DND-41 (cell line): Measurements from ENCODE around the gene CFHR2.
"Not testable (repeated sequence)": the region's sequence is repeated elsewhere in the genome, so short reads cannot be mapped to it uniquely, and the experiment has no call there.

ENCODE experiments used
- EZH2 ChIP-seq: IDR thresholded peaks from 3 replicates; pipeline ENCODE4 v1.6.1; 2012; ENCODE audit warnings: borderline replicate concordance, low read depth, mild to moderate bottlenecking, moderate library complexity, low read length, inconsistent platforms; ENCODE audit not compliant: severe bottlenecking
- TF ChIP-seq, protein P1 (sequence below): IDR thresholded peaks from 2 replicates; pipeline ENCODE4 v1.5.1; 2012; ENCODE audit warnings: borderline replicate concordance, low read length, moderate library complexity, mild to moderate bottlenecking; ENCODE audit not compliant: poor library complexity, severe bottlenecking; ENCODE audit errors: extremely low read depth

DNA sequence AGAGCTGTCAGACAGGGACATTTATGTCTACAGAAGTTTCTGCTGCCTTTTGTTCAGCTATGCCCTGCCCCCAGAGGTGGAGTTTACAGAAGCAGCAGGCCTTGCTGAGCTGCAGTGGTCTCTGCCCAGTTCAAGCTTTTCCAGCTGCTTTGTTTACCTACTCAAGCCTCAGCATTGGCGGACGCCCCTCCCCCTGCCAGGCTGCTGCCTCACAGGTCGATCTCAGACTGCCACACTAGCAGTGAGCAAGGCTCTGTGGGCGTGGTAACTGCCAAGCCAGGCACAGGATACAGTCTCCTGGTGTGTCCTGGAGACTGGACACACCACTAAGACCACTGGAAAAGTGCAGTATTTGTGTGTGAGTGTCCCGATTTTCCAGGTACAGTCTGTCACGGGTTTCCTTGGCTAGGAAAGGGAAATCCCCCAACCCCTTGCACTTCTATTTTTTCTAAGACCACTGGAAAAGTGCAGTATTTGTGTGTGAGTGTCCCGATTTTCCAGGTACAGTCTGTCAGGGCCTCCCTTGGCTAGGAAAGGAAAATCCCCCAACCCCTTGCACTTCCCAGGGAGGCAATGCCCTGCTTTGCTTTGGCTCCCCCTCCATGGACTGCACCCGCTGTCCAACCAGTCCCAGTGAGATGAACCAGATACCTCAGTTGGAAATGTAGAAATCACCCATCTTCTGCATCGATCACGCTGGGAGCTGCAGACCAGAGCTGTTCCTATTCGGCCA, 48.5 kb downstream of the CFHR2 start:
- TF ChIP-seq, protein P1, sequence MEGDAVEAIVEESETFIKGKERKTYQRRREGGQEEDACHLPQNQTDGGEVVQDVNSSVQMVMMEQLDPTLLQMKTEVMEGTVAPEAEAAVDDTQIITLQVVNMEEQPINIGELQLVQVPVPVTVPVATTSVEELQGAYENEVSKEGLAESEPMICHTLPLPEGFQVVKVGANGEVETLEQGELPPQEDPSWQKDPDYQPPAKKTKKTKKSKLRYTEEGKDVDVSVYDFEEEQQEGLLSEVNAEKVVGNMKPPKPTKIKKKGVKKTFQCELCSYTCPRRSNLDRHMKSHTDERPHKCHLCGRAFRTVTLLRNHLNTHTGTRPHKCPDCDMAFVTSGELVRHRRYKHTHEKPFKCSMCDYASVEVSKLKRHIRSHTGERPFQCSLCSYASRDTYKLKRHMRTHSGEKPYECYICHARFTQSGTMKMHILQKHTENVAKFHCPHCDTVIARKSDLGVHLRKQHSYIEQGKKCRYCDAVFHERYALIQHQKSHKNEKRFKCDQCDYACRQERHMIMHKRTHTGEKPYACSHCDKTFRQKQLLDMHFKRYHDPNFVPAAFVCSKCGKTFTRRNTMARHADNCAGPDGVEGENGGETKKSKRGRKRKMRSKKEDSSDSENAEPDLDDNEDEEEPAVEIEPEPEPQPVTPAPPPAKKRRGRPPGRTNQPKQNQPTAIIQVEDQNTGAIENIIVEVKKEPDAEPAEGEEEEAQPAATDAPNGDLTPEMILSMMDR: not testable (repeated sequence)
- TF ChIP-seq EZH2: not testable (repeated sequence)
